ENCODE data around the gene SAMD9L.

The SAMD9L gene

GRCh38 chr7:93148144-93148543 lies at the start of gene SAMD9L:
TSS of gene SAMD9L (minus strand) at chr7:93148385. CDS start at chr7:93135971, 12,414 bp downstream.
- DNase-seq: no peak

- DNase-seq: no peak
Measured at GRCh38 chr7:93196336-93196735, 48.2 kb upstream of the SAMD9L start.

- no peak for DNase-seq
Measured at GRCh38 chr7:93194386-93194785, 46.2 kb upstream of the SAMD9L start.

DNA sequence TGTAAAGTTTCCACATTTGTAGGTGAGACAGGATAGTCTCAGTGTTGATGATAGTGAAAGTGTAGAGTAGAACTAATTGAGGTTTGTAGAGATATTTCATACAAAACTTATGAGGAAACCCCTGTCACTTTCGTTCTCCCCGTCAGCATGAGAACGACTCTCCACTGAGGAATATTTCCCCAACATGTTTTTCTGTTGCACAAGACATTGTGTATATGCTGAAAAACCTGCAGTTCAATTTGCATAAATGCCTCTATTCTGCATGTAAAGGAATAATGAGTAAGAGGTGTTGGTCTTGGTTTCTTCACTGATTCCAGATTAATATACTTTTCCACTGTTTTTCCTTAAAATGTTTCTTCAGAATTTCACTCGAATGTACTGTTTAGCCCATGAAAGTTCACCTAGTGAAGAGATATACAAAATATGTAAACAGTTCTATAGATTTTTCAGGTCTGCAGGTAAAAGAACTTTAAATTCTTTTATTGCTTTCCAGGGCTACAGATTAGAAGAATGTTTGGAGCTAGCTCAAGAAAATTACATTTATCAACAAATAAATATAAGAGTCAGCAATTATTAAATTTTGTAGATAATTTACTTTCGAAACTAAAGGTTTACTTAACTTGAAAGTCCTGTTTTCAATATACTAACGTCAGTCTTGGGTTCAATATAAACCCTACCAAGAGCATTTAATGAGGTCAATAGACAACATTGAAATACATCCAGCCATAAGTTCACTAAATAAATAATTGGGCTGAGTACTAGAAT lies 40.9 kb upstream of the SAMD9L start:
- no peak for DNase-seq

- no peak for DNase-seq
Measured at GRCh38 chr7:93185303-93186027, 37.3 kb upstream of the SAMD9L start.

GRCh38 chr7:93179173-93179572 lies 31.0 kb upstream of the SAMD9L start:
- no peak for DNase-seq

DNA sequence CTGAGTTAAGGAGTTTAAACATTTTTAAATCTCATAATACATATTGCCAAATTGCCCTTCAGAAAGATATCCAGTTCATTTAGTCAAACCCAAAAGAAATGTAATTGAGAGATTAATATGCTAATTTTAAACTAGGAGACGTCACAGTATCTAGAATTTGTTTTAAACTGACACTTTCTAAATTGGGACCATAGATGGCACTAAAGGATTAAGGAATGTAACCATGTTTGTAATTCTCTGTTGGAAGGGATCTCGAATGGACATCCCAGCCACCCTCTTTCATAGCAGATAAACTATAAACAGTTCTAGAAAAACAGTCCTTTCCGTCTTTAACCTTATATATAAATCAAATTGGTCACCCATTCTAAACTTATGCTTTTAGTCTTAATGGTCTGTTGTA lies 30.0 kb upstream of the SAMD9L start:
- peak; percentile 20 for DNase-seq

- DNase-seq: no peak
Measured at GRCh38 chr7:93176992-93177580, 28.9 kb upstream of the SAMD9L start.

DNA sequence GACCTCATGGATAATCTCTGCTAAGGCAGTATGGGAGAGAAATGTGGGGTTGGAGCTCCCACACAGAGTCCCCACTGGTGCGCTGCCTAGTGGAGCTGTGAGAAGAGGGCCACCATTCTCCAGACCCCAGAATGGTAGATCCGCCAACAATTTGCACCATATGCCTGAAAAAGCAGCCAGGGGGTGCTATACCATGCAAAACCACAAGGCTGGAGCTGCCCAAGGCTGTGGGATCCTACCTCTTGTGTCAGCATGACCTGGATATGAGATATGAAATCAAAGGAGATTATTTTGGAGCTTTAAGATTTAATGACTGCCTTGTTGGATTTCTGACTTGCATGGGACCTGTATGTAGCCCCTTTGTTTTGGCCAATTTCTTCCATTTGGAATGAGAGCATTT lies 27.0 kb upstream of the SAMD9L start:
- no peak for DNase-seq

DNA sequence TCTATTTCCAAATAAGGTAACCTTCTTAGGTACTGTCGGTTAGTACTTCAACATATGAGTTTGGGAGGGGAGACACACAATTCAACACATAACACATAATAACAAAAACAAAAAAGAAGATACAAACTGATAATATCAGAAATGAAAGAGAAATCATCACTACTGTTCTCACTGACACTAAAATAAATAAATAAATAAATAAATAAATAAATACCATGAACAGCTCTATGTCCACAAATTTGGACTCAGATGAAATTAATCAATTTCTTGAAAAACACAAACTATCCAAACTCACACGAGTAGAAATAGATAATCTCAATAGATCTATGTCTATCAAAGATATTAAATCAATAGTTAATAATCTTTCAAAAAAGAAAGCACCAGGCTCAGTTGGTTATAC lies 24.5 kb upstream of the SAMD9L start:
- DNase-seq: no peak

GRCh38 chr7:93171606-93172226 lies 23.5 kb upstream of the SAMD9L start:
- no peak for DNase-seq

GRCh38 chr7:93165447-93165846 lies 17.3 kb upstream of the SAMD9L start:
- DNase-seq: no peak

GRCh38 chr7:93164766-93165165 lies 16.6 kb upstream of the SAMD9L start:
- DNase-seq: no peak

GRCh38 chr7:93161181-93161762 lies 13.1 kb upstream of the SAMD9L start:
- DNase-seq: no peak

DNA sequence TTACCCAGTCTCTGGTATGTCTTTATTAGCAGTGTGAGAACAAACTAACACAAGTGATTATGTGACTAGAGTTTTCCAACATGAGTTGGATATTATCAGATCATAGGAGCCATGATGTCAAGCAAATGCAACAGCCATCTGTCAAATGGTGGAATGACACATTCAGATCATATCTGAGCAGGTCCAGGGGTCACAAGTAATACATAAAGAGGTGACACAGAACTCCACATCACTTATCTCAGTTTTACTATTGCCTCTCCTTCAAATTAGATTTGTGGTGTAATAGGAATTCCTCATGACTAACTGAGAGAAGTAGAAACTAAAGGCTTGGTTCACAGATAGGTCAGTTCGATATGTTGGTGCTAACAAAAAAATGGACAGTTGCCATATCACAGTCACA lies 12.2 kb upstream of the SAMD9L start:
- DNase-seq: no peak

DNA sequence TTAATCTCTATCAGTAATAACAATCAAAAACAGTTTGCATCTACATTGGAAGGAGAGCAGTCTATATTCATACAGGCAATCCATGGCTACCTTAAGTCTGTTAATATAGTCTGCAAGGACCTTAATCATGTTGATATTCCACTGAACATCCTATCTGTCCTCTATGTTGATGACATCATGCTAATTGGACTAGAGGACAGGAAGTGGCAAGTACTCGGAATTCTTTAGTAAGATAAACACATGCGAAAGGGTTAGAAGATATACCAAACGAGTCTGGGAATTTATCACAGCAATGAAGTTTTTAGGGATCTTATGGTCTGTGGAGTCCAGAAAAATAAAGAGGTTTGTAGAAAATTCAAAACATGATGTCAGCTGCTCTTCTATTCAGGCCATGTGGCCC lies 11.3 kb upstream of the SAMD9L start:
- no peak for DNase-seq

- no peak for DNase-seq
Measured at GRCh38 chr7:93156884-93157283, 8.7 kb upstream of the SAMD9L start.

DNA sequence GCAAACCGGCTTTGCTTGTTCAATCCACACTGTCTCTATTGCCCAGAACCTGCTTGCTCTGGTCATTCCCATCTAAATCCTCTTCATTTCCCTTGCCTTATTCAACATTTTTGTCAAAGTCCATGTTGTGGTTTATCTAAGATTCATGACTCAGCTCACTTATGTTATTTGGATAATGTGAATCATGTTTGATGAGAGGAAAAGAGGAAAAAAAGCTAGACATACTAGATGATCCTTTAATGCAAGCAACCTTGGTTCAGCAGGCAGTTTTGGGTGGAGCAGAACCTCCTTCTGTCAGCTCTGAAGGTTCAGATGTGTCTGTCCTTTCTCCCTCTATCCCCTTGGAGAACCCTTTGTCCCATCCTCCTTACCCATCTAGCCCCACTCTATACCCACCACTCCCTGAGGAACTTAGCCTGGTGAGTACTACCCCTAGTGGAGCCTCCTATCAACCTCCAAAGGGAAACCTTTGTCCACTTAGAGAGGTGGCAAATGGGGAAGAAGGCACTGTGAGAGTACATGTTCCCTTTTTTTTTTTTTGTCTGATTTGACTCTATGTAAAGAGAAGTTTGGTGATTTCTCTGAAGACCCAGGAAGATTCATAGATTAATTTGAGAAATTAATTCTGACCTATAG lies 2.1 kb upstream of the SAMD9L start:
- DNase-seq: no peak

DNA sequence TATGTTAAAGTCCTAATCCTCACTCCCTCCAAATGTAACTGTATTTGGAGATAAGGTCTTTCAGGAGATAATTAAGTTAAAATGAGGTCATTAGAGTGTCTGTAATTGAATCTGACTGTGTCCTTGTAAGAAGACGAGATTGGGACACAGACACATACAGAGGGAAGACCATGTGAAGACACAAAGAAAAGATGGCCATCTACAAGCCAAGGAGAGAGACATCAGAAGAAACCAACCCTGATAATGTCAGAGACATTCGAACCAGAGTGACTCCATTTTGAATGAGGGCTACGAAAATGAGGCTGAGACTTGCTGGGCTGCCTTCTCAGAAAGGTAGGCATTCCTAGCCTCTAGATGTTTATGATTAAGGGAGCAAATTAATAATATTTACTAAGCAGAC lies 542 bp upstream of the SAMD9L start:
- DNase-seq: no peak

- peak; percentile 49 for DNase-seq
Measured at GRCh38 chr7:93147363-93147762, 822 bp downstream of the SAMD9L start.

- no peak for DNase-seq
Measured at GRCh38 chr7:93146472-93147141, 1.6 kb downstream of the SAMD9L start.

- no peak for DNase-seq
Measured at GRCh38 chr7:93146036-93146435, 2.1 kb downstream of the SAMD9L start.
